ENCODE measurements around the gene WIZ.

Gene WIZ

DNA sequence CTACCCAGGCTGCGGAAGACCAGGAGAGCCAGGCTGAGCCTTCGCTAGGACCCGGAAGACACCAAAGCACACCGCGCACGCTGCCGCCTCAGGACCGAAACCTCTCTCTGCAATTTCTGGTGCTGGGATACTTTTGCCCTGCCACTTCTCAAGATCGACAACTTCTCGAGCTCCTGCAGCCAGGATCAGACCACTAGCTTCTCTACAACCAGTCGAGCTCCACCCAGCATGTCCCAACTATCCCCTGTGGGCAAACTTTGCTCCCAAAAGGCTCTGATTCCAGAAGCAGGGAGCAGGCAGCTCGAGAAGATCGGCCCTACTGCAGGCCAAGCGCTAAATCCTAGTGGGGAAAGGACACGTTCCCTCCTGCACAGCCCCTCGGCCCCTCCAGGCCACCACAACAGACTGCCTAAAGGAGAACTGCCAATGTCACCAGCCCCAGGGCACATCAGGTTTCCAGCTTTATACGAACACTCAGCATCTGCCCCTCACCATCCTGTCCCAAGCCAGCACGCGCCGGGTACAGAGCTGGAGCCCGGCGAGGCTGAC is 71.1 kb downstream of the WIZ start:
- H3K36me3 ChIP-seq (replicated peaks) = peaks cover 6% of the 10 kb centered on the region
- TF ChIP-seq, protein P1, sequence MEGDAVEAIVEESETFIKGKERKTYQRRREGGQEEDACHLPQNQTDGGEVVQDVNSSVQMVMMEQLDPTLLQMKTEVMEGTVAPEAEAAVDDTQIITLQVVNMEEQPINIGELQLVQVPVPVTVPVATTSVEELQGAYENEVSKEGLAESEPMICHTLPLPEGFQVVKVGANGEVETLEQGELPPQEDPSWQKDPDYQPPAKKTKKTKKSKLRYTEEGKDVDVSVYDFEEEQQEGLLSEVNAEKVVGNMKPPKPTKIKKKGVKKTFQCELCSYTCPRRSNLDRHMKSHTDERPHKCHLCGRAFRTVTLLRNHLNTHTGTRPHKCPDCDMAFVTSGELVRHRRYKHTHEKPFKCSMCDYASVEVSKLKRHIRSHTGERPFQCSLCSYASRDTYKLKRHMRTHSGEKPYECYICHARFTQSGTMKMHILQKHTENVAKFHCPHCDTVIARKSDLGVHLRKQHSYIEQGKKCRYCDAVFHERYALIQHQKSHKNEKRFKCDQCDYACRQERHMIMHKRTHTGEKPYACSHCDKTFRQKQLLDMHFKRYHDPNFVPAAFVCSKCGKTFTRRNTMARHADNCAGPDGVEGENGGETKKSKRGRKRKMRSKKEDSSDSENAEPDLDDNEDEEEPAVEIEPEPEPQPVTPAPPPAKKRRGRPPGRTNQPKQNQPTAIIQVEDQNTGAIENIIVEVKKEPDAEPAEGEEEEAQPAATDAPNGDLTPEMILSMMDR (IDR thresholded peaks at IDR 0.05; ENCODE audit: low read depth, low read length, missing control alignments) = no peak
- H3K27me3 ChIP-seq (replicated peaks) = no peaks in the 10 kb centered on the region
- in situ Hi-C loops (cut with HindIII; ENCODE audit: low pct_ligation_motif_present, low sequenced_read_pairs) = no loop called here
- H3K27ac ChIP-seq = peak overlapping the region; percentile 91
- H3K4me3 ChIP-seq (ENCODE audit: low read depth, low read length) = peak overlapping the region; percentile 96
- DNase-seq = peak; percentile 47

DNA sequence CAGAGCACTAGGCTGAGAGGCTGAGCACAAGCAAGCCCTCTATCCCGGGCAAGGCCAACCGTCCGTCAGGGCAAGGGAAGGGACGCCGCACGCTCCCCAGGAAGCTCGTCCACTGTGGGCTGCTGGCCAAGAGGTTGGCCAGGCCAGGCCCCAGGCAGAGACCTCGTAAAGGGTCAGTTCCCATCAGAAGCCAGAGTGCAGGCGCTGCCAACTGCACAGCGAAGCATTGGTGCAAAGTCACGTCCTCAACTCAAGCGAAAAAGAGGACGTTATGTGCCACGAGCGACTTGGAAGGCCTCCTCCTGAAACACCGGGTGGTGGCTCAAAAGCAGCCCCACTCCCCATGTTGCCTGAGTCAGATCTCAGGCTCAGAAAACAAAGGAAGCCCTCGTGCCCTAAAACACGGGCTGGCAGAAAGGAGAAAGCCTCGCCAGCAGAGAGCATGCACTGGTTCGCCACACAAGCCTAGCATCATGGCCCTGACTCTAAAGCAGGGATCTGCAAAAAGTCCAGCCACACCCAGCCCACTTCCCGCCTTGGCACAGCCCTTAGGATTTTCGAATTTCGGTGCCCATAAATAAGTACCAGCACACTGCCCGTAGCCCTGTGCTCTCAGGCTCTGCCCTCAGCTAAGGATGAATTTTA is 74.8 kb downstream of the WIZ start:
- Histone ChIP-seq H3K27ac (no peak overlapping the region), H3K36me3 (replicated peaks) (peaks cover 33% of the 10 kb centered on the region)
- in situ Hi-C loops (cut with HindIII; ENCODE audit: low pct_ligation_motif_present, low sequenced_read_pairs) = no loop called here

DNA sequence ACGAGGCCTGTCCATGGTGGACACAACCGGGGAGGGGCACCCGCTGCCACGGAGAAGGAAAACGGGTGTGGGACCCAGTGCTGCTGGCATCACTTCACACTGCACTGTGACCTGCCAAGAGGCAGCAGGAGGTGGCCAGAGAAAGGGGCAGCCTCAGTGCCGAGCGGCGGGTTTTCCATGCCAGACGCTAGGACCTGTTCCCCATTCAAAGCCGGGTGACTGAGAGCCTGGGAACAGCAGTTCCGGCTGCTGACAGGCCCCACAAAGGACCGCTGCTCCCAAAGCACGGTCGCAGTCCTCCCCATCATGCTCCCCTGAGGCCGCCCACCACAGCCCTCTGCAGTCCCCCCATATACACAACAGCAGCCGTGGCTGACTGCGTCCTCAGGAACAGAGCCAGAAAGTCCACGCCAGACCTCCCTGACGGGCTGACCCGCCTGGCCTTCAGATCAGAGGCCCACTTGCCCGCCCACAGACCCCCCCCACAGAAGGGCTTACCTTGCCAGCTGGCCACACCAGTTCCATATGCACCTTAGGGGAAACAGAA is 75.6 kb downstream of the WIZ start:
- no peaks in the 10 kb centered on the region for H3K27me3 ChIP-seq (replicated peaks)
- H3K4me3 ChIP-seq (ENCODE audit: low read depth, low read length) = no peak overlapping the region
- in situ Hi-C loops (cut with HindIII; ENCODE audit: low pct_ligation_motif_present, low sequenced_read_pairs) = no loop called here
- DNase-seq = no peak
- TF ChIP-seq, protein P1 (IDR thresholded peaks at IDR 0.05; ENCODE audit: low read depth, low read length, missing control alignments) = no peak
- no peak overlapping the region for H3K27ac ChIP-seq
- H3K36me3 ChIP-seq (replicated peaks) = peaks cover 40% of the 10 kb centered on the region

More for the DNA sequence above, 74.8 kb downstream of the WIZ start:
- no peak overlapping the region for H3K4me3 ChIP-seq (ENCODE audit: low read depth, low read length)
- no peak for DNase-seq
- no peaks in the 10 kb centered on the region for H3K27me3 ChIP-seq (replicated peaks)
- TF ChIP-seq, protein P1 (IDR thresholded peaks at IDR 0.05; ENCODE audit: low read depth, low read length, missing control alignments) = no peak

DNA sequence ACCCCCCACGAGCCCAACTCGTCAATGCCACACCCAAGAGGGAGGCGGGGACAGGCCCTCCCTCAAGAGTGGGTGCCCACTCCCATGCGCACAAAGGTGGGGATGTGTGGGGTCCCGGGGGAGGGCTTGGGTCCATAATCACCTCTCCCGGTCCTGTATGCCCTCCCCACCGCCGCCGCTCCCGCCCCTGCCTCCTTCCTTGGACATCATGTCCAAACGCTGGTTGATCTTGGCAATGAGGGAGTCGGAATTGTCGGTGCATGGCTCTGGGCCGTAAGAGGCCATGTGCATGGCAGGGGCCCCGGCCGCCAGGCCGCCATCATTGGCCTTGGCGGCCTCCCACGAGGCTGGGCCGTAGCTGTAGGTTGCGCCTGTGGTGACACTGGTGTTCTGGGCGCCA is 76.1 kb downstream of the WIZ start:
- Histone ChIP-seq H3K27me3 (replicated peaks) (no peaks in the 10 kb centered on the region), H3K4me3 (ENCODE audit: low read depth, low read length) (no peak overlapping the region), H3K27ac (no peak overlapping the region), H3K36me3 (replicated peaks) (peaks cover 39% of the 10 kb centered on the region)
- TF ChIP-seq, protein P1 (IDR thresholded peaks at IDR 0.05; ENCODE audit: low read depth, low read length, missing control alignments) = no peak
- no peak for DNase-seq
- in situ Hi-C loops (cut with HindIII; ENCODE audit: low pct_ligation_motif_present, low sequenced_read_pairs) = no loop called here

DNA sequence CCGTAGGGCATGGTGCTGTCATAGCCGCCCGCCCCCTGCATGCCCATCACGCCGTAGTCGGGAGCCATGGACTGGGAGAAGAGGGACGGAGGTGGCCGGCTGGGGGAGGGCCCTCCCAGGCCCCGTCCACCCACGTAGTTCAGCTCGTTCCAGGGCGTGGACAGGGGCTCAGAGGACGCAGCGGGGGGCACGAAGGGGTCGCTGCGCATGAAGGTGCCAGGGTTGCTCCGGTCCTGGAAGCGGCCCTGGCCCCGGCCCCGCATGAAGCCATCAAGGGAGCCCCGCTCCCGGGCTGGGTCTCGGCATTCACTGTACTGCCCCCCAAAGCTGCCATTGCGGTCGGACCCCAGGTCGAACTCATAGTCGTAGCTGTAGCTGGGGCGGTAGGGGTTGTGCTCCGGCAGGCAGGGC is 76.9 kb downstream of the WIZ start:
- H3K36me3 ChIP-seq (replicated peaks) = peaks cover 47% of the 10 kb centered on the region
- in situ Hi-C loops (cut with HindIII; ENCODE audit: low pct_ligation_motif_present, low sequenced_read_pairs) = no loop called here
- no peak overlapping the region for H3K27ac ChIP-seq
- no peaks in the 10 kb centered on the region for H3K27me3 ChIP-seq (replicated peaks)
- no peak overlapping the region for H3K4me3 ChIP-seq (ENCODE audit: low read depth, low read length)
- DNase-seq = no peak
- TF ChIP-seq, protein P1 (IDR thresholded peaks at IDR 0.05; ENCODE audit: low read depth, low read length, missing control alignments) = no peak

Data from brain microvascular endothelial cell (primary cell).